Upper lobe of left lung (tissue), 4 donors: ENCODE data around the gene GDPGP1.

Source experiments
- CTCF ChIP-seq, 6 experiments: fragments of 450-650 bp in 4 of 6; fragments of 200-600 bp in 2 of 6; sonication (generic) in 2 of 6; IDR thresholded peaks; one replicate each; pipeline ENCODE4 v1.5.1; 2016 to 2019; ENCODE audit warnings: antibody characterized with exemption in 6 of 6
- EP300 ChIP-seq, 4 donors: sonication (generic); formaldehyde crosslinking; IDR thresholded peaks; one replicate each; pipeline ENCODE4 v1.5.1; 2017; ENCODE audit warnings: antibody characterized with exemption in 4 of 4, control low read depth in 2 of 4
- POLR2A ChIP-seq, 4 donors: fragments of 450-650 bp; IDR thresholded peaks; one replicate each; pipeline ENCODE4 v1.5.1; 2016 to 2017; ENCODE audit warnings: antibody characterized with exemption in 4 of 4, mild to moderate bottlenecking in 2 of 4

DNA sequence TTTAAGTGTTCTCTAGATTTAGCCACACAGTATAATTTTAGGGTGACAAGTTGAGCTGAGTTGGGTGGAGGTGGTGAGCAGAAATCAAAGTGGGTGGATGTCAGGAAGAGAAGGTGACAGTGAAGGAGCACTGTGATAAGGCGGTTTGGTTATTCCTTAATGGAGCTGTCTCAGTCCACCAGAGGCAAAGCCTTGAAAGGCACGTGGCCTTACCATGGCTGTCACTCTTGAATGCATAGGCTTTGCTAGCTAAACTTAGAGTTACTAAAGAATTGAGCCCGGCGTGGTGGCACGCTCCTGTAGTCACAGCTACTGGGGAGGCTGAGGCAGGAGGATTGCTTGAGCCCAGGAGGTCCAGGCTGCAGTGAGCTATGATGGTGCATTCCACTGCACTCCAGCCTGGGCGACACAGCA is 14.8 kb downstream of the GDPGP1 start:
- no peak for TF ChIP-seq CTCF (IDR thresholded peaks at IDR 0.05)
- no peak for TF ChIP-seq POLR2A (IDR thresholded peaks at IDR 0.05)
- no peak for TF ChIP-seq EP300 (IDR thresholded peaks at IDR 0.05)
